Stimulated activated CD8-positive, alpha-beta memory T cell treated with anti-CD3 and anti-CD28 coated beads, Interleukin-12 subunit alpha, Interleukin-12 subunit beta, amount 100 ng/mL, for 1 hour (primary cell): ENCODE measurements around the gene ZFAND4.
A peak's percentile ranks its signal among the peaks of the same experiment; 100 is the strongest.
"Not testable (repeated sequence)": the region's sequence is repeated elsewhere in the genome, so short reads cannot be mapped to it uniquely, and the experiment has no call there.

Source experiments
- DNase-seq: peaks from one replicate; pipeline ENCODE4 v3.0.0-alpha.2; 2020; ENCODE audit warnings: low read depth

The ZFAND4 gene

GRCh38 chr10:45672181-45673073 lies at the start of gene ZFAND4:
Gene ZFAND4, minus strand, starts transcription at chr10:45672772. Its CDS starts 9,047 bp downstream, at chr10:45663725.
- DNase-seq, result peak; percentile 87

- DNase-seq, result not testable (repeated sequence)
Observed at GRCh38 chr10:45721503-45721902, 48.9 kb upstream of the ZFAND4 start.

- not testable (repeated sequence) for DNase-seq
Observed at GRCh38 chr10:45717642-45718041, 45.1 kb upstream of the ZFAND4 start.

DNA sequence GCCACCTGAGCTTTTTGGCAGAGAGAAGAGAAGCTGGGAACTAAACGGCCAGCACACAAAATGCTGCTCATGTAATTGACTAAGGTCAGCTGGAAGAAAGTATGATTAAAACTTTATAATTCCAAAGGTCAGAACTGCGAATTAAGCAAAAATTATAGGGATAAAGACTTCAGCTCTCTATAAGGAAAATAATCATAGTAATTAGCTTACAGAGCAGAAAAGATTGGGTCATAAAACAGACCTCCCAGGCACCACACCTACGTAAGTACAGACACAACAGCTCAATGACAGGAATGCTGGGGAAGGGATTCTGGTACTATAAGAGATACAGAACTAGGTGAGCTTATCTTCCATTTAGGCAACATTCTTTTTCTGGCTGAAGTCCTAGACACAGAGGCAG lies 44.5 kb upstream of the ZFAND4 start:
- not testable (repeated sequence) for DNase-seq

DNA sequence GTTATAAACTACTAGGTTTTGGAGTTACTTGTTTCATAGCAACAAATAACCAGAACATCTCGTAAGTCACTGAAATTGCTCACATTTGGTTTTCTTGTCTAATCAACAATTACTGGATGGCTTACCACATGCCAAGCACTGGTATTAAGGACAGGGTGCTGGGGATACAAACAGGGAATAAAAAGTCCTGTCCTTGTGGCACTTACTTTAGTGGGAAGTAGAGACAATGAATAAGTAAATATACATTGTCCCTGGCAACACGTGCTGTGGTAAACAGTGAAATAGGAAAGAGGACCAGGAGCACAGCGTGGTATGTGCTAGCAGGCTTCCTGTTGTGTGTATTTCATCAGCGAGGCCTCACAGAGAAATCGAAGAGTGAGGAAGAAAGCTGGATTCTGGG lies 38.7 kb upstream of the ZFAND4 start:
- not testable (repeated sequence) for DNase-seq

DNA sequence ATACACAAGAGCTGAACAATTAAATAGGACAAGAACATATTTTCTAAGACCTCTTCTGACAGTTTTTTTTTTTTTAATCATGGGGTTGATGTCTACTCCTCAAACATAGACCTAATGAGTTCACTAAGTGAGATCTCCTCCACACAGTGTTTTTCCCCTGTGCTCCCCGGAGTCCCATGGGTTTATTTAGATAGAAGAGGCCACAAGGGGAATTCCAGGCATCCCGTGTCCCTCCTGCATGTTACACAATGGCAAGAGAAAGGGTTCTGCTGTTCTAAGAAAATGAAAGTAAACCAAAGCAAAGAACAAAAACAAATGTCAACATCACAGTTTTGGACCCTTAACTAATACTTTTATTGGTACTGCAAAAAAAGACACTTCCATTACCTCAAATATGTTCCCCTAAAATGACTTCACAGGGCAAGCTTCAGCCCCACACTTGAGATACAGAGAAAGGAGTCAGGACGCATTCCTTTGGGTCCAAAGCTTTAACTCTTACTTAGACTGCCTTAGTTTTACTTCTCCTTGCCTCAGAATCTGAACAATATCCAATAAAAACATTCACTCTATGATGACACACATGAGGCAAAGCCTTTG lies 37.7 kb upstream of the ZFAND4 start:
- not testable (repeated sequence) for DNase-seq

- not testable (repeated sequence) for DNase-seq
Observed at GRCh38 chr10:45678467-45678866, 5.9 kb upstream of the ZFAND4 start.

DNA sequence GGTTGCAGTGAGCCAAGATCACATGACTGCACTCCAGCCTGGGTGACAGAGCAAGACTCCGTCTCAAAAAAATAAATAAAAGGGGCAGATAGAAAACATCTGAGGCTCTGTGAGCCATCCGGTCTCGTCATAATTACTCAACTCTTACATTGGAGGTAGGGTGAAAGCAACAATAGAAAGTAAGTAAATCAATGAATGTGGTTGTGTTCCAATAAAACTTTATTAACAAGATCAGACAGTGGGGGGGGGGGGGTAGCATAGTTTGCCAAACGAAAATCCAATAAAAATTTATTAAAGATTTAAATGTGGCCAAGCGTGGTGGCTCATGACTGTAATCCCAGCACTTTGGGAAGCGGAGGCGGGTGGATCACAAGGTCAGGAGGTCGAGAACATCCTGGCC lies 2.8 kb upstream of the ZFAND4 start:
- DNase-seq, result no peak

DNA sequence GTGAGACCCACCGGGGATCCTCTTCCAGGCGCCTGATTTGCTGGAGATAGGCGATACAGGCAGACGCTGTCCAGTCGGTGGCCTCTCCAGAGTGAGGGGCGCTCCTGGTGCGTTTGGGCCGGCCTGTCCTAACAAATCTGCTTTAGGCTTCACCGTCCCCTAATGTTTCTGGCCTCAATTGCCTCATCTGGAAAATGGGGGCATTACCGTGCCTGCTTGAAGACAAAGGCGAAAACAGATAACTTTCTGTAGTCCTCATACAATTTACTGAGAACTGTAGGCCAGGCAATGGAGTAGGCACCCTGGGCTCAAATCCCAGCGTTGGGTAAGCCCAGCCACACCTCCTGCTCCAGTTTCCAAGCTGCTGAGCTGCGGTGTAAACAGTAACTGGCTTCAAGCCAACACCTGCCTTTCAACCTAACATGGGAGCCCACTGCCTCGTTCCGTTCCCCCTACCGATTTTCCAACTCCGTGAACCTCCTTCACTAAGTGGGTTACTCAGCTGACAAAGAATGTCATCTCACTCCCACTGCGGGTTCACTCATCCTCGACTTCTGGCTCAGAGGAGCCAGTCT lies 589 bp upstream of the ZFAND4 start:
- DNase-seq, result no peak

- DNase-seq, result not testable (repeated sequence)
Observed at GRCh38 chr10:45671300-45671699, 1.3 kb downstream of the ZFAND4 start.

- DNase-seq, result not testable (repeated sequence)
Observed at GRCh38 chr10:45669897-45670296, 2.7 kb downstream of the ZFAND4 start.

DNA sequence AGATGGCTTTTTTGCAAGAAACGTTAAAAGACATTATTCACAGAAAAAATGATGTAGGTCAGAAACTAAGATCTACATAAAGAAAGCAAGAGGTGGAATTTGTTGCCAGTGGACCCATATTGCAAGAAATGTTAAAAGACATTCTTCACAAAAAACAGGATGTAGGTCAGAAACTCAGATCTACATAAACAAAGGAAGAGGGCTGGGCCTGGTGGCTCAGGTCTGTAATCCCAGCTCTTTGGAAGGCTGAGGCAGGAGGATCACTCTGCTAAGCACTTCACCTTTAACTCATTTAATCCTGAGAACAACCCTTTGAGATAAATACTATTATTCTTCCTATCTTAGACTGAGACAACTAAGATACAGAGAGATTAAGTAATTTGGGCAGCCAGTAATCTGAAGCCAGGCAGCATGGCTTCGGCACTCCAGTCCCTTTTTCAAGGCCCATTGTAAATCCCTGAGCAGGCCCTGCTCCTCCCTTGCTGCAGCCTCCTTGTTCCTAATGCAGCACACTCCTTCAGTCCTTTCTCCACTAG lies 11.6 kb downstream of the ZFAND4 start:
- no peak for DNase-seq

DNA sequence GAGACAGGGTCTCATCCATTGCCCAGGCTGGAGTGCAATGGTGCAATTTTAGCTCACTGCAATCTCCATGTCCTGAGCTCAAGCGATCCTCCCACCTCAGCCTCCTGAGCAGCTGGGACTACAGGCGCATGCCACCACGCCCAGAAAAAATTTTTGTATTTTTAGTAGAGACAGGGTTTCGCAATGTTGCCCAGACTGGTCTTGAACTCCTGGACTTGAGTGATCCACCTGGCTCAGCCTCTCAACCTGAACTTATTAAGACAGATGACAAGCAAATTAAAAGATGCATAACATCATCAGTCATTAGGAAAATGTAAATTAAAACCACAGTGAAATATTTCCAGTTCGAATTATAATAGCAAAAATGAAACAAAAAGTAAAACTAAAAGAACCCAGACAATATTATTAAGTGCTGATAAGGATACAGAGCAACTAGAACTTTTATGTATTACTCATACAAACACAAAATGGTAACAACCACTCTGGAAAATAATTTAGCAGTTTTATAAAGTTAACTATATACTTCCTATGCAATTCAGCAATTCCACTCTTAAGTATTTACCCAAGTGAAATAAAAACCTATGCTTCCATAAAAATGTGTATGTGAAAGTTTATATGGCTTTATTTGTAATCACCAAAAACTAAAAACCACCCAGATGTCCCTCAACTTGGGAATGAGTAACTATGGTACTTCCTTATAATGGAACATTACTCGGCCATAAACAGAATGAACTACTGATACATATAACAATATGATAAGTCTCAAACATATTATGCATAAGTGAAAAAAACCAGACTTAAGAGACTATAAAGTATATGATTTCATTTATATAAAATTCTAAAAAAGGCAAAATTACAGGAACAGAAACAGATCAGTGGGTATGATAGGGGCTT lies 15.3 kb downstream of the ZFAND4 start:
- no peak for DNase-seq

DNA sequence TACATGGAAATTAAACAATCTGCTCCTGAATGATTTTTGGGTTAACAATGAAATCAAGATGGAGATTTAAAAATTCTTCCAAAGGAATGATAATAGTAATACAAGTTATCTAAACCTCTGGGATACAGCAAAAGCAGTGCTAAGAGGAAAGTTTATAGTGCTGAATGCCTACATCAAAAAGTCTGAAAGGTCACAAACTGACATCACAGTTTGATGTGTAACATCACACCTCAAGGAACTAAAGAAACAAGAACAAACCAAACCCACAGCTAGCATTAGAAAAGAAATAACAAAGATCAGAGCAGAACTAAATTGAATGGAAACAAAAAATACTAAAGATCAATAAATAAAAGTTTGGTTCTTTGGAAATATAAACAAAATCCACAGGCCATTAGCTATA lies 17.4 kb downstream of the ZFAND4 start:
- DNase-seq, result no peak

DNA sequence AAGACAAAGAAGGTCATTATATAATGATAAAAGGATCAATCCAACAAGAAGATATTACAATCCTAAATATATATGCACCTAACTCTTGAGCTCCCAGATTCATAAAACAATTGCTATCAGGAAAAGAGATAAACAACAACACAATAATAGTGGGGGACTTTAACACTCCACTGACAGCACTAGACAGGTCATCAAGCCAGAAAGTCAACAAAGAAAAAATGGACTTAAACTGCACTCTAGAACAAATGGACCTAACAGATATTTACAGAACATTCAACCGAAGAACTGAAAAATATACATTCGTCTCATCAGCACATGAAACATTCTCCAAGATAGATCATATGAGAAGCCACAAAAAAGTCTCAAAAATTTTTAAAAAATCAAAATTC lies 17.8 kb downstream of the ZFAND4 start:
- DNase-seq, result not testable (repeated sequence)

DNA sequence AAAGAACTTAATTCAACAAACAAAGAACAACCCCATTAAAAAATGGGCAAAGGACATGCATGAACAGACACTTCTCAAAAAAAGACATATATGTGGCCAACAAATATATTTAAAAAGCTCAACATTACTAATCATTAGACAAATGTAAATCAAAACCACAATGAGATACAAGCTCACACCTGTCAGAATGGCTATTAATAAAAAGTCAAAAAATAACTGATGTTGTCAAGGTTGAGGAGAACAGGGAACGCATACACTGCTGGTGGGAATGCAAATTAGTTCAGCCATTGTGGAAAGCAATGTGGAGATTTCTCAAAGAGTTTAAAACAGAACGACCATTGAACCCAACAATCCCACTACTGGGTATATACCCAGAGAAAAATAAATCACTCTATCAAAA lies 19.1 kb downstream of the ZFAND4 start:
- DNase-seq, result no peak

- no peak for DNase-seq
Observed at GRCh38 chr10:45652511-45652910, 20.1 kb downstream of the ZFAND4 start.

GRCh38 chr10:45649296-45649695 lies 23.3 kb downstream of the ZFAND4 start:
- no peak for DNase-seq

GRCh38 chr10:45647118-45647517 lies 25.5 kb downstream of the ZFAND4 start:
- DNase-seq, result no peak

DNA sequence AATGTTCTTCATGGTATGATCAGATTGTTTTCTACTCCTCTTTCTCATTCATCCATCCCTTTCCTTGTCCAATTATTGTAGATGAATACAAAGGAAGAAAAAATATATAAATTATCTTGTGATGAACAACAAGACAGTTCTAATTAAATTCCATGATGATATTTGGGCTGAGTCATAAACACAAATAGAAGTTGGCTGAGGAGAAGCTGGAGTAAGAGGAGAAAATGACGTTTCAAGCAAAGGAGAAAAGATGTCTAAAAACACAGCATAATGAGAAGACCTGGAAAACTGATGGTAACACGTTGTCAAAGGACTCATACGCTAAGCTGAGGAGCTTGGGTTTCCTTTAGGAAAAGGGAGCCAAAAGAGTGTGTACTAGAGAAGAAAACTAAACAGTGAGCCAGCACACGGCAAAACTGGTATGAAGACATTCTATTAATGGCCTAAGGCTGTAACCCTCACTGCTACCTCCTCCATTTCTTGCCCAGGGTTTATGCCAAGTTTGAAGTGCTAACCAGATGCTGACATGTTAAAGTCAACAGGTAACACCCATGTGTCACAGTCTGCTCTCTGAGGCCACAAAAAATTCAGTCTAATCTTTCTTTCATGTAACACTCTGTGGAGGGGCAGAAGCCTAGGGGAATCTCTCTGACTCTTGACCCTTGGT lies 26.1 kb downstream of the ZFAND4 start:
- no peak for DNase-seq

DNA sequence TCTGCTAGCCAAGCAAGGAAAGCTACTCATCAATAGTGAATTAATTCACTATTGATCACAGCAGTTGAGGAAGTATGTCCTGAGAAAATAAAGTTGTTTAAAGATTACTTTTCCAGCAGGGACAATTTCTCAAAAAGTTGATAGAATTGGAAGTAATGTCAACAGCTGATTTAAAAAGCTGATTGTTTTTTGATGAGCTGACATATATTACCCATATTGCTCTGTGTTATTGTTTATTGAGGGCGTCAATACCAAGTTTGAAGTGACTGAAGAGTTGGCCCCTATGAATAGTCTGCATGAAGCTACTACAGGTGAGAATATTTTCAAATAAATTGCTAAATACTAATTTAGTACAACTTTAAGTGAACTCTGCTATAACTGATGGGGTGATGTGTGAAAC lies 28.0 kb downstream of the ZFAND4 start:
- no peak for DNase-seq
